ENCODE results near the gene RYR2. TPM values are rescaled to one million over a fixed set of nuclear protein-coding genes. Genes with fewer than 3 reads are reported as not detected.

RYR2 gene
- total RNA-seq, 1 experiment from 2014 or later: 3.4 TPM

- Mint-ChIP-seq H3K36me3 (ENCODE audit: insufficient read depth in 1 of 3, low read depth in 3 of 3) (peaks cover 3 to 9% (median 8%) of the 10 kb centered on the region in 3 experiments; a peak in 4 of 7 replicates), H3K27ac (no peak overlapping the region), H3K27me3 (ENCODE audit: low read depth) (no peaks in the 10 kb centered on the region), H3K4me3 (no peak overlapping the region), H3K9me3 (no peaks in the 10 kb centered on the region), H3K4me1 (no peaks in the 10 kb centered on the region)
- Histone ChIP-seq H2BK5ac (ENCODE audit: insufficient read length, low read length) (no peak overlapping the region), H3K27me3 (ENCODE audit: insufficient read depth, low read length) (no peaks in the 10 kb centered on the region), H3K79me1 (ENCODE audit: insufficient read depth, low read depth, low read length, poor library complexity, severe bottlenecking) (no peaks in the 10 kb centered on the region), H3T11ph (ENCODE audit: low read length) (no peak overlapping the region), H2AK5ac (ENCODE audit: insufficient read length, low read length) (no peak overlapping the region), H2BK12ac (ENCODE audit: insufficient read length, low read depth, low read length) (no peak overlapping the region), H3K27ac (ENCODE audit: insufficient read length, low read depth, low read length) (no peak overlapping the region), H3K4me1 (ENCODE audit: insufficient read depth, low read length) (no peaks in the 10 kb centered on the region), H2BK15ac (ENCODE audit: low read depth, low read length) (no peak overlapping the region), H2BK20ac (ENCODE audit: low read depth, low read length, poor library complexity, severe bottlenecking) (no peak overlapping the region), H3K4ac (ENCODE audit: low read depth, low read length) (no peak overlapping the region), H4K5ac (ENCODE audit: insufficient read length, low read depth, low read length) (no peak overlapping the region), H3K79me2 (ENCODE audit: insufficient read depth, low read length) (no peaks in the 10 kb centered on the region), H4K20me1 (ENCODE audit: control insufficient read depth, insufficient read depth, insufficient read length) (no peaks in the 10 kb centered on the region), H3K18ac (ENCODE audit: insufficient read length, low read depth, low read length) (no peak overlapping the region), H2AFZ (ENCODE audit: low read length) (no peak overlapping the region), H3K9ac (ENCODE audit: extremely low read depth, insufficient read length, low read length) (no peak overlapping the region), H2BK120ac (ENCODE audit: low read depth, low read length, poor library complexity, severe bottlenecking) (no peak overlapping the region), H3K9me3 (ENCODE audit: control insufficient read depth, low read depth, low read length) (no peaks in the 10 kb centered on the region), H3K23ac (ENCODE audit: insufficient read length, low read depth, low read length) (no peak overlapping the region), H4K91ac (ENCODE audit: insufficient read length, low read depth, low read length) (no peak overlapping the region), H3K23me2 (ENCODE audit: insufficient read length, low read depth, low read length, poor library complexity, severe bottlenecking) (no peaks in the 10 kb centered on the region), H4K8ac (replicated peaks; ENCODE audit: insufficient read length, low read depth, low read length) (no peak overlapping the region), H3K14ac (ENCODE audit: insufficient read depth, low read length) (no peak overlapping the region), H3K56ac (ENCODE audit: insufficient read length, low read depth, low read length) (no peak overlapping the region), H3K4me2 (ENCODE audit: insufficient read depth, insufficient read length, low read length) (no peak overlapping the region)
- WGBS (ENCODE audit: extremely low coverage, insufficient read length, low lambda C conversion rate): no CpG with 5 or more reads among the region's 1 CpG
- DNase-seq: no peak
- TF ChIP-seq CTCF (conservative IDR thresholded peaks at IDR 0.05): no peak
Measured at GRCh38 chr1:237303929-237304328, 261.9 kb downstream of the RYR2 start.
